ENCODE results near the gene ELOVL5. TPM values are rescaled to one million over a fixed set of nuclear protein-coding genes. Genes with fewer than 3 reads are reported as not detected.
A peak's percentile ranks its signal among the peaks of the same experiment; 100 is the strongest.

ELOVL5 gene
- total and polyA plus RNA-seq, 4 donors: 22.1 to 77.8 (median 57.8) TPM

- TF ChIP-seq, protein P1, sequence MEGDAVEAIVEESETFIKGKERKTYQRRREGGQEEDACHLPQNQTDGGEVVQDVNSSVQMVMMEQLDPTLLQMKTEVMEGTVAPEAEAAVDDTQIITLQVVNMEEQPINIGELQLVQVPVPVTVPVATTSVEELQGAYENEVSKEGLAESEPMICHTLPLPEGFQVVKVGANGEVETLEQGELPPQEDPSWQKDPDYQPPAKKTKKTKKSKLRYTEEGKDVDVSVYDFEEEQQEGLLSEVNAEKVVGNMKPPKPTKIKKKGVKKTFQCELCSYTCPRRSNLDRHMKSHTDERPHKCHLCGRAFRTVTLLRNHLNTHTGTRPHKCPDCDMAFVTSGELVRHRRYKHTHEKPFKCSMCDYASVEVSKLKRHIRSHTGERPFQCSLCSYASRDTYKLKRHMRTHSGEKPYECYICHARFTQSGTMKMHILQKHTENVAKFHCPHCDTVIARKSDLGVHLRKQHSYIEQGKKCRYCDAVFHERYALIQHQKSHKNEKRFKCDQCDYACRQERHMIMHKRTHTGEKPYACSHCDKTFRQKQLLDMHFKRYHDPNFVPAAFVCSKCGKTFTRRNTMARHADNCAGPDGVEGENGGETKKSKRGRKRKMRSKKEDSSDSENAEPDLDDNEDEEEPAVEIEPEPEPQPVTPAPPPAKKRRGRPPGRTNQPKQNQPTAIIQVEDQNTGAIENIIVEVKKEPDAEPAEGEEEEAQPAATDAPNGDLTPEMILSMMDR (IDR thresholded peaks at IDR 0.05; ENCODE audit: low read depth, low read length, missing input control): no peak
- no peak for TF ChIP-seq TAF1 (conservative IDR thresholded peaks at IDR 0.05)
- no peak for TF ChIP-seq FOXA2 (IDR thresholded peaks at IDR 0.05)
- TF ChIP-seq HNF4A (conservative IDR thresholded peaks at IDR 0.05): no peak
- TF ChIP-seq GABPA (IDR thresholded peaks at IDR 0.05 in 1 of 2, conservative IDR thresholded peaks at IDR 0.05 in 1 of 2): no peak
- no peak for TF ChIP-seq HNF4G (IDR thresholded peaks at IDR 0.05)
- no peak for TF ChIP-seq YY1 (IDR thresholded peaks at IDR 0.05)
- TF ChIP-seq, protein P2, sequence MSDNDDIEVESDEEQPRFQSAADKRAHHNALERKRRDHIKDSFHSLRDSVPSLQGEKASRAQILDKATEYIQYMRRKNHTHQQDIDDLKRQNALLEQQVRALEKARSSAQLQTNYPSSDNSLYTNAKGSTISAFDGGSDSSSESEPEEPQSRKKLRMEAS (IDR thresholded peaks at IDR 0.05): no peak
- no peak for TF ChIP-seq RXRA (IDR thresholded peaks at IDR 0.05)
Observed at GRCh38 chr6:53339424-53339823, 9.3 kb downstream of the ELOVL5 start (continued).

GRCh38 chr6:53338304-53338703 is 10.4 kb downstream of the ELOVL5 start:
- TF ChIP-seq NR2F2 (IDR thresholded peaks at IDR 0.05) (no peak), FOXA2 (IDR thresholded peaks at IDR 0.05) (no peak), YY1 (IDR thresholded peaks at IDR 0.05) (no peak), GABPA (IDR thresholded peaks at IDR 0.05 in 1 of 2, conservative IDR thresholded peaks at IDR 0.05 in 1 of 2) (no peak), FOXA1 (IDR thresholded peaks at IDR 0.05) (no peak)
- no peak for DNase-seq (ENCODE audit: low spot score)
- Histone ChIP-seq H3K4me3 (ENCODE audit: low read depth in 1 of 3, low read length in 3 of 3) (no peak overlapping the region), H3K36me3 (ENCODE audit: control insufficient read depth in 4 of 4, insufficient read depth in 3 of 4, low read depth in 1 of 4, low read length in 3 of 4) (peaks cover 0 to 2% (median 0%) of the 10 kb centered on the region in 4 donors), H3K9ac (ENCODE audit: low read depth in 1 of 2, low read length in 2 of 2) (no peak overlapping the region), H3K27me3 (ENCODE audit: control insufficient read depth in 4 of 4, insufficient read depth in 4 of 4, low read length in 3 of 4) (no peaks in the 10 kb centered on the region), H3K4me1 (ENCODE audit: control insufficient read depth in 4 of 4, insufficient read depth in 4 of 4, low read length in 3 of 4) (peaks cover 0 to 47% (median 28%) of the 10 kb centered on the region in 4 donors), H3K9me3 (ENCODE audit: control insufficient read depth in 4 of 4, low read length in 3 of 4) (no peaks in the 10 kb centered on the region), H3K27ac (ENCODE audit: low read depth in 1 of 2, low read length in 2 of 2) (no peak overlapping the region)
- 84% methylated on average over 1 of the region's 1 CpG for WGBS

DNA sequence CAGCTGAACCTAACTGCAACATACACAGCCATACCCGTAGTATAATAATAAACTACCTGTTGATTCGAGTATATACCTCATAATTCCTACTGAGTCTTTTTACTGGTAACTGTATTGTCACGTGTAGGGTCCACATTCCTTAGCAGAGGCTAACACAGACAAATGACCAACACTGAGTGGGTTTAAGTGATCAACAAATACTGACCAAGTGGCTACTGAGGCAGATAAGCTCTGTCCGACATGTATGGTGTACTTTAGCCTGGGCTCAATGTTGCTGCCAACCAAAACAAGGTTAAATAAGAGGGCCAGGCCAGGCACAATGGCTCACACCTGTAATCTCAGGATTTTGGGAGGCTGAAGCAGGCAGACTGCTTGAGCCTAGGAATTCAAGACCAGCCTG is 12.7 kb downstream of the ELOVL5 start:
- DNase-seq (ENCODE audit: low spot score): no peak
- TF ChIP-seq ATF3 (IDR thresholded peaks at IDR 0.05) (no peak), NR2F2 (IDR thresholded peaks at IDR 0.05) (no peak), GABPA (IDR thresholded peaks at IDR 0.05 in 1 of 2, conservative IDR thresholded peaks at IDR 0.05 in 1 of 2) (no peak), RXRA (IDR thresholded peaks at IDR 0.05) (no peak), HNF4A (conservative IDR thresholded peaks at IDR 0.05) (no peak), TAF1 (conservative IDR thresholded peaks at IDR 0.05) (no peak), SP1 (IDR thresholded peaks at IDR 0.05) (no peak), YY1 (IDR thresholded peaks at IDR 0.05) (no peak), JUND (IDR thresholded peaks at IDR 0.05) (no peak), EGR1 (IDR thresholded peaks at IDR 0.05; ENCODE audit: low read depth in 2 of 2) (no peak)
- TF ChIP-seq, protein P3, sequence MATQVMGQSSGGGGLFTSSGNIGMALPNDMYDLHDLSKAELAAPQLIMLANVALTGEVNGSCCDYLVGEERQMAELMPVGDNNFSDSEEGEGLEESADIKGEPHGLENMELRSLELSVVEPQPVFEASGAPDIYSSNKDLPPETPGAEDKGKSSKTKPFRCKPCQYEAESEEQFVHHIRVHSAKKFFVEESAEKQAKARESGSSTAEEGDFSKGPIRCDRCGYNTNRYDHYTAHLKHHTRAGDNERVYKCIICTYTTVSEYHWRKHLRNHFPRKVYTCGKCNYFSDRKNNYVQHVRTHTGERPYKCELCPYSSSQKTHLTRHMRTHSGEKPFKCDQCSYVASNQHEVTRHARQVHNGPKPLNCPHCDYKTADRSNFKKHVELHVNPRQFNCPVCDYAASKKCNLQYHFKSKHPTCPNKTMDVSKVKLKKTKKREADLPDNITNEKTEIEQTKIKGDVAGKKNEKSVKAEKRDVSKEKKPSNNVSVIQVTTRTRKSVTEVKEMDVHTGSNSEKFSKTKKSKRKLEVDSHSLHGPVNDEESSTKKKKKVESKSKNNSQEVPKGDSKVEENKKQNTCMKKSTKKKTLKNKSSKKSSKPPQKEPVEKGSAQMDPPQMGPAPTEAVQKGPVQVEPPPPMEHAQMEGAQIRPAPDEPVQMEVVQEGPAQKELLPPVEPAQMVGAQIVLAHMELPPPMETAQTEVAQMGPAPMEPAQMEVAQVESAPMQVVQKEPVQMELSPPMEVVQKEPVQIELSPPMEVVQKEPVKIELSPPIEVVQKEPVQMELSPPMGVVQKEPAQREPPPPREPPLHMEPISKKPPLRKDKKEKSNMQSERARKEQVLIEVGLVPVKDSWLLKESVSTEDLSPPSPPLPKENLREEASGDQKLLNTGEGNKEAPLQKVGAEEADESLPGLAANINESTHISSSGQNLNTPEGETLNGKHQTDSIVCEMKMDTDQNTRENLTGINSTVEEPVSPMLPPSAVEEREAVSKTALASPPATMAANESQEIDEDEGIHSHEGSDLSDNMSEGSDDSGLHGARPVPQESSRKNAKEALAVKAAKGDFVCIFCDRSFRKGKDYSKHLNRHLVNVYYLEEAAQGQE (IDR thresholded peaks at IDR 0.05): no peak
- Histone ChIP-seq H3K9ac (ENCODE audit: low read depth in 1 of 2, low read length in 2 of 2) (no peak overlapping the region), H3K36me3 (ENCODE audit: control insufficient read depth in 4 of 4, insufficient read depth in 3 of 4, low read depth in 1 of 4, low read length in 3 of 4) (peaks cover 0 to 2% (median 0%) of the 10 kb centered on the region in 4 donors), H3K4me3 (ENCODE audit: low read depth in 1 of 3, low read length in 3 of 3) (no peak overlapping the region), H3K27ac (ENCODE audit: low read depth in 1 of 2, low read length in 2 of 2) (peak overlapping the region; percentile 40 to 66), H3K4me1 (ENCODE audit: control insufficient read depth in 4 of 4, insufficient read depth in 4 of 4, low read length in 3 of 4) (peaks cover 0 to 38% (median 23%) of the 10 kb centered on the region in 4 donors), H3K9me3 (ENCODE audit: control insufficient read depth in 4 of 4, low read length in 3 of 4) (no peaks in the 10 kb centered on the region), H3K27me3 (ENCODE audit: control insufficient read depth in 4 of 4, insufficient read depth in 4 of 4, low read length in 3 of 4) (no peaks in the 10 kb centered on the region)
- 72% methylated on average over 4 of the region's 4 CpGs for WGBS
